Measurements from ENCODE around the gene FBXO31. TPM values are rescaled to one million over a fixed set of nuclear protein-coding genes. Genes with fewer than 3 reads are reported as not detected.

Gene FBXO31
- total RNA-seq, 1 donor from 2014 or later = 93.3 TPM

GRCh38 chr16:87410968-87411367 is 27.4 kb upstream of the FBXO31 start:
- H3K27me3 ChIP-seq = no peaks in the 10 kb centered on the region
- peaks cover 0 to 54% of the 10 kb centered on the region in 2 donors for H3K36me3 ChIP-seq
- H3K4me3 ChIP-seq = no peak overlapping the region
- DNase-seq (ENCODE audit: extremely low spot score in 2 of 2) = no peak
- H3K4me1 ChIP-seq = no peaks in the 10 kb centered on the region
- intact Hi-C loops (cut with DNase I) = loop anchor here (10.0 kb wide), 2 partner anchors 84 to 224 kb away; partner anchors contain the start of gene ZCCHC14
- H3K9me3 ChIP-seq = no peaks in the 10 kb centered on the region
- no peak overlapping the region for H3K27ac ChIP-seq
- no peak for TF ChIP-seq POLR2A (IDR thresholded peaks at IDR 0.05)
- no peak for TF ChIP-seq CTCF (IDR thresholded peaks at IDR 0.05)
- TF ChIP-seq POLR2AphosphoS5 (IDR thresholded peaks at IDR 0.05; ENCODE audit: insufficient read depth in 1 of 2, low read depth in 1 of 2) = no peak

- Histone ChIP-seq H3K4me1 (no peaks in the 10 kb centered on the region), H3K36me3 (peaks cover 0 to 57% of the 10 kb centered on the region in 2 donors), H3K4me3 (no peak overlapping the region), H3K9me3 (no peaks in the 10 kb centered on the region), H3K27me3 (no peaks in the 10 kb centered on the region), H3K27ac (no peak overlapping the region)
- TF ChIP-seq POLR2A (IDR thresholded peaks at IDR 0.05) = no peak
- no peak for TF ChIP-seq CTCF (IDR thresholded peaks at IDR 0.05)
- TF ChIP-seq POLR2AphosphoS5 (IDR thresholded peaks at IDR 0.05; ENCODE audit: insufficient read depth in 1 of 2, low read depth in 1 of 2) = no peak
- intact Hi-C loops (cut with DNase I) = loop anchor here (10.0 kb wide), 2 partner anchors 84 to 224 kb away; partner anchors contain the start of gene ZCCHC14
- no peak for DNase-seq (ENCODE audit: extremely low spot score in 2 of 2)
These were observed 27.0 kb upstream of the FBXO31 start for GRCh38 chr16:87410530-87410929.

- Histone ChIP-seq H3K27ac (no peak overlapping the region), H3K4me3 (no peak overlapping the region), H3K9me3 (no peaks in the 10 kb centered on the region), H3K4me1 (no peaks in the 10 kb centered on the region), H3K36me3 (peaks cover 0 to 62% of the 10 kb centered on the region in 2 donors), H3K27me3 (no peaks in the 10 kb centered on the region)
- DNase-seq (ENCODE audit: extremely low spot score in 2 of 2) = no peak
- no peak for TF ChIP-seq CTCF (IDR thresholded peaks at IDR 0.05)
- no peak for TF ChIP-seq POLR2A (IDR thresholded peaks at IDR 0.05)
- TF ChIP-seq POLR2AphosphoS5 (IDR thresholded peaks at IDR 0.05; ENCODE audit: insufficient read depth in 1 of 2, low read depth in 1 of 2) = no peak
- intact Hi-C loops (cut with DNase I) = loop anchor here (10.0 kb wide), 2 partner anchors 85 to 225 kb away; partner anchors contain the start of gene ZCCHC14
These were observed 26.2 kb upstream of the FBXO31 start for GRCh38 chr16:87409781-87410180.

- H3K27ac ChIP-seq = no peak overlapping the region
- no peaks in the 10 kb centered on the region for H3K27me3 ChIP-seq
- peaks cover 0 to 61% of the 10 kb centered on the region in 2 donors for H3K36me3 ChIP-seq
- H3K4me1 ChIP-seq = no peaks in the 10 kb centered on the region
- no peak for DNase-seq (ENCODE audit: extremely low spot score in 2 of 2)
- TF ChIP-seq CTCF (IDR thresholded peaks at IDR 0.05) (no peak), POLR2AphosphoS5 (IDR thresholded peaks at IDR 0.05; ENCODE audit: insufficient read depth in 1 of 2, low read depth in 1 of 2) (no peak), POLR2A (IDR thresholded peaks at IDR 0.05) (no peak)
- H3K4me3 ChIP-seq = no peak overlapping the region
- H3K9me3 ChIP-seq = no peaks in the 10 kb centered on the region
- intact Hi-C loops (cut with DNase I) = no loop called here
These were observed 25.6 kb upstream of the FBXO31 start for GRCh38 chr16:87409153-87409552.

GRCh38 chr16:87407511-87408112 is 24.0 kb upstream of the FBXO31 start:
- TF ChIP-seq POLR2A (IDR thresholded peaks at IDR 0.05) (no peak), POLR2AphosphoS5 (IDR thresholded peaks at IDR 0.05; ENCODE audit: insufficient read depth in 1 of 2, low read depth in 1 of 2) (peak; percentile 59 to 66), CTCF (IDR thresholded peaks at IDR 0.05) (no peak)
- H3K27ac ChIP-seq = no peak overlapping the region
- H3K27me3 ChIP-seq = no peaks in the 10 kb centered on the region
- H3K4me3 ChIP-seq = no peak overlapping the region
- no peak for DNase-seq (ENCODE audit: extremely low spot score in 2 of 2)
- H3K9me3 ChIP-seq = no peaks in the 10 kb centered on the region
- H3K36me3 ChIP-seq = peaks cover 0 to 62% of the 10 kb centered on the region in 2 donors
- intact Hi-C loops (cut with DNase I) = no loop called here
- H3K4me1 ChIP-seq = no peaks in the 10 kb centered on the region
